Measurements from ENCODE around the gene HOXA6.

HOXA6 gene

DNA sequence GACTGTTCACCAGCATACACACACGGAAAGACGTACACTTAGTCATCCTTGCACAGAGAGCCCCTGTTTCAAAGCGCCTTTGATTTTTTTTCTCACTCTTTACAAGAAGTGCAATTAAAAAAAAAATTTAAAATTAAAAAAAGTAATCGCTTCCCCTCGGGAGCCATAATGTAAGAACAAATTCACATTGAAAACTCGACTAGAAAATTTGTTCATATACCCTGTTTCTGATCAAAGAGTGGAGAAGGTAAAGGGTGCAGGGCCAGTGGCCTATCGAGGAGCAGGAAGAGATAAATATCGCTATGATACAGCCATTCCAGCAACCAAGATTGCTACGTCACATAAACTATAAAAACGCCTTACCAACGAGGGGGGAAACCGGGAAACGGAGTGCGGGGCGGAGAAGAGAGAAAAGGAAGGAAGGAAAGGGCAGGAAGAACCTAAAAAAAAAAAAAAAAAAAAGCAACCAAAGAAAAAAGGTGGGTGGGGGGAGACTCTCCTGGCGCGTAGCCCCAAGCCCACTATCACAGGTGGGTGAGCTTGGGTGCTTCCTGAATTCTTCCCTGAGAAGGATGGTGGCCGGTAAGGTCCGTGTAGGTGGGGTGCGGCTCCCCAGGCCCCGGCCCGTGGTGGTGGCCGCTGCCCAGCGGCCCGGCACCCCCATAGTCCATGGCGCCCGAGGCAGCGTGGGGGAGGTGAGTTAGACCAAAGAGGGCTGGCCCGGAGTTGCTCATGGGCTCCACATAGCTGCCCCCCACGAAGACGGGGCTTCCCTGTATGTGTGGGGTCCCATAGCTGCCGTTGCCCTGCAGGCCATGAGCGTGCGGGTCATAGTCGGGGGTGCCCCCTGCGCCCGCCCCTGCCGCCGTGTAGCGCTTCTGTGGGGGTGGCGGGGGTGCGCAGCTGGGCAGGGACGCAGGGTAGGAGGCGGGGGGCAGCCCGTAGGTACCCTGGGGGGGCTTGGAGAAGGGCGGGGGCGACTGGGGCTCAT lies 39.9 kb downstream of the HOXA6 start:
- DNase-seq = no peak

DNA sequence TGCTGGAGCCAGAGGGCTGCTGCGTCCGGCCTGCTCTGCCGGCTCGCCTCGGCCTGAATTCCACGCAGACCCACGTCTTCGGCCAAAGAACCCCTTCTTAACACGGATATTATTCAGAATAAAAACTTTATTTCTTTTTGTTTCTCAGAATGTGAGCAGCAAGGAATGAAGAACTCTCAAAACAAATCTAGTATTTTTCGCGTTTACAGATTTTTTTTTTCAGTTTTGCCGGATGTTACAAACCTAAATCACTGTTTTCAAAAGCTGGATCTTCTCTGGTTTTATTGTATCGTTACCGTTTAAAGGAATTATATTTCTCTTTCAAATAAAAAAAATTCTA lies 40.7 kb downstream of the HOXA6 start:
- DNase-seq = no peak

DNA sequence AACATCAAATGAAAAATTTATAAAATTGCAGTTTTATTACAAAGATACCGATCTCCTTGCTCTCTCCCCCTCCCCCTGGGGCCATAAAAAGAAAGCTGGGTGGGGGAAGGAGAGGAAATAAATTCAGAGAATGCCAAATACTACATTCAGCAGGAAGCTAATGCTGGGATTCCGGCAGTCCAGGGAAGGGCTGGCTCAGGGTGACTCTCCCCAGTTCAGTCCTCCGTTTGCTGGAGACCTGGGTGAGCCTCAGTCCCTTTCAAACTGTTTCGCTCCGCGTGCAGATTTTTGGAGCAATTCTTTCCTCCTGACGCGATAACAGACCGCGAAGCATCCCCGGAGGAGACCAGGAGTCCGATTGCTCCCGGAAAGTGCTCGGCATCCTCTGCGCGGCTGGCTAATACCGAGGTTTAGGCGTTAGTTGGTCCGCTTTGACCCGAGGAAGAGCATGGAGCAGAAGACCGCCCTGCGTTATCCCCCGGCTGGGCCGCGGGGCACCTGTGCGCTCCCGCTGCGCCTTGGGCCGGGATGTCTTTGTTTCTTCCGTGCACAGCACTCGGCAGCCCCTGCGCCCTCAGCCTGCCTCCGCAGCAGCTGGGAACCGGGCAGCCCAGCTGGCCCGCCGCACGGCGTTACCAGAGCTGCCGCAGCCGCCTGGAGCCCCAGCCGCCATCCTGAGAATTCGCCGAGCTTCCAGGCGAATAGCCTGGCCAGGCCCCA lies 41.2 kb downstream of the HOXA6 start:
- DNase-seq = no peak

DNA sequence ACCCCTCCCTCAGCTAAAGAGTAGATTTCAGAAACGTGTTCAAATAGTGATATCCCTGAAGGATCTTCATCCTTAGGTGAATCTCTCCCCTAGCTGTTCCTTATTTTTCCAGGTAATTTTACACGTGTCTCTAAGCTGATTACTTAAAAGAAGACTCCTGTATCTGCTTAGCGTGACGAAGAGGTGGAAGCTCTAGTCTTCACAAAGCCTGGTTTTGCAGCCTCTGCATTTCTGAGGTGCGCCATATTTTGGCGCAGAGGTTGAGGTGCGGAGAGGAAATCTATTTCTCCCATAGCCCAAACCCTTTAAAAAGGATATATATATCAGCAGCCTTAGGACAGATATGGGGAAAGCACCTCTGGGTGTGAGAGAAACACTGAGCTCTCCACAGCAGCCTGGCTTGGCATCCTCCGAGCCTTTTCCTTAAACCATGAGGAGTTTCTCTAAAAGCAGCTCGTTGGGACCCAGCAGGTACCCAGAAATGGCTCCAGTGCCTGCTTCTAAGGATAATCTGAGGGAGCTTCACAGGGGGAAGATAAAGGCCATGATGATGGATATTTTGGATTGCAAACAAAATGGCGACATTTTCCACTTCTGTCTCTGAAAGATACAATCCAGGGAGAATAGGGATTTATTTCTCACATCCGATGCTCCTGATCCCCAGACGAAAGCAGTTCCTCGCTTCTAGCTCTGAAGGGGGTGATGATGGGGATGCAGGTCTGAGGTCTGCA lies 42.1 kb downstream of the HOXA6 start:
- no peak for DNase-seq

DNA sequence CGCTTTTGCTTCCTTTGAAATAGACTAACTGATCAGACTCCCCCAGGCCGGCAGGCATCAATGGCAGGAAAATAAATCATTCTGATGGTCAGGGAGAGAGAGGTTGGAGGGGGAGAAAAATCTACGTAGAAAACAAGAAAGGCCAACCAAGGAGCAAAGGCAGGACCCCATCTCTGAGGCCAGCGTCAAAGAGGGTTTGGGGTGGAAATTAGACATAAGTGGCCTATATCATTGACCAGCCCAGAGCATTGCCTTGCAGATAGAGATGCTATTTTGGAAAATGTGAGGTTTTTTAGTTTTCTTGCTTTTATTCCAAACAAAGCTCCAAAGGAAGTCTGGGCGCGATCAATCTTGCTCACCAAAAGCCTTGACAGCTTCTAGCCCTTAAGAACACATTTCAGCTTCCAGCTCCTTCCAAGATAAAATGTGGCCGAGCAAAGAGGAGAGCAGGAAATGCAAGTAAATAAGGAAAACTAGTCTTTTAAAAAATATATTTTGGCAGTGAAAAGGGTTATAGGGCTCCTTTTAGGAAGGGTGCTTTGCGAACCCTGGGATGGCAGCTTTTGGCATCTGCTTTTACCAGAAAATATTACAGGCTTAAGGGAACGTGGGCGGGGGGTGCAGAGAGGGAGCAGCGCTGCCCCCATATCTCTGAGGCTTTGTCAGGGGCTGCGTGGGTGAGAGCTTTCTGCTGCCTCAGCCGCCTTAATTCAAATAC lies 43.1 kb downstream of the HOXA6 start:
- no peak for DNase-seq

DNA sequence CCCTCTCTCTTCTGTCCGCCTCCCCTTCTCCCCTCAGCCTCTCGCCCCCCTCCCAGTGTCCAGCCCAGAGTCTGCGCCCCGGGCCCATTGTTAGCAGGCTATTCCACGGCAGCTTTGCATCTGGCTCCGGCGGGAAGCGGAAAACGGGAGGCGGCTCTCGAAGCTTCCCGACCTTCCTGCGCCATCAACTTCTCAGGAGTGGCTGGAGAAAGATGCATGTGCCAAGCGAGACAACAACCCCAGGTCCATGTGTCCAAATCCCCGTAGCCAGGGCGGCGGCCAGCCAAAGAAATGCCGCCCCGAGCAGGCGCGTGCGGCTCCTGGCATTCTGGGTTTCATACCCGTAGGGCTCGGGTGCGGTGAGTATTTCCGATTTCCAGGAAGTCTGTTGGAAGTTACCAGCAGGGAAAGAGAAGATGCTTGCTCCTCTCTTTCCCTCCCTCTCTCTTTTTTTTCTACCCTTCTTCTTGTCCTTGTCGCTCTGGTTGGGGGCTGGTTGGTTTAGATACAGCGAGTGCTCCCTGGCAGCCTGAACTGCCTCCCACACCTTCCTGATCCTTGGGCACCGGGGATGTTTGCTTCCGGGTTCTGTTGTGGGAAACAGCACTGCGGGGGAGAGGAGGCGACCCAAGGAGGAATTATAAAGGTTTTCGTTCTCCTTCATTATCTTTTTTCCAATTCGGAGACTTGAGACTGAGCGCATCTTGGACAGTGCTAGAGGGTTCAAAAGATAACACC lies 43.9 kb downstream of the HOXA6 start:
- DNase-seq = no peak

DNA sequence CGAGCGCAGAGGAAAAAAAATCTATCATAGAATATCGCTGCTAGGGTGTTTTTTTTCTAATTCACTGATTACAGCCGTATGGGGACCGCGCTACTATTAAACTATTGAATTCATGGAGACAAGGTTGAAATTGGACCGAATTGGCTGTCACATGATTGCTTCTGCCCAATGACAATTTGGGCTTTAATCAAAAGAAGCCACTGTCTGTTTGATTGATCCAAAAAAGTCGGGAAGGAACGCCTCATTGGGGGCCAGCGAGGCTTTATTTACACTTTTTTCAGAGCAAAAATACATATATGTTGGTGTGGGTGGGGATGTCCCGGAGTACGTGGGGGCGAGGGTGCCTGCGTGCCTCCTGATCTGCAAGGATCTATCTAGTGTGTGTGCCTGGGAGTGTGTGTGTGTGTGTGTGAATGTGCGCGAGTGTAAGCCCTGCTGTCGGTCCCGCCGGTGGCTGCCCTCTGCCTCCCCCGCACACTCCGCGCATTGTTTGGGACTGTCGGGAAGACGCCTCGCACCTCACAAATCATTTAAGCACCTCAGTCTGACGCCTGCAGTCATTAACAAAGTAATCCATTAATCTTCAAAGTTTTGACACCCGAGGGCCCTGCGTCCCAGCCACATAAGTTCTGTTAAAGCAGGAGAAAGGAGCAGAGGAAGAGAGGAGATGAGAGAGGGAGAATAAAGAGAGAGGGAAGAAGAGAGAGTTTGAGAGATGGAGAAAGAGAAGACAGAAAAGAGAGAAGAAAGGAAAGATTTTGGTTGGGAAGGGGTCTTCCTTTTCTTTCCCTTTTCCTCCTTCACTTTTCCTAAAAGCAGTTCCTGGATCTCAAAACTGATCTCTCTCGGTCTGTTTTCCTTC lies 44.8 kb downstream of the HOXA6 start, which contains the start of gene HOXA2:
HOXA2 (minus strand) TSS at position 103 of the 862 bp plus-strand sequence. CDS start 183 bp downstream, outside the sequence.
- DNase-seq = no peak

DNA sequence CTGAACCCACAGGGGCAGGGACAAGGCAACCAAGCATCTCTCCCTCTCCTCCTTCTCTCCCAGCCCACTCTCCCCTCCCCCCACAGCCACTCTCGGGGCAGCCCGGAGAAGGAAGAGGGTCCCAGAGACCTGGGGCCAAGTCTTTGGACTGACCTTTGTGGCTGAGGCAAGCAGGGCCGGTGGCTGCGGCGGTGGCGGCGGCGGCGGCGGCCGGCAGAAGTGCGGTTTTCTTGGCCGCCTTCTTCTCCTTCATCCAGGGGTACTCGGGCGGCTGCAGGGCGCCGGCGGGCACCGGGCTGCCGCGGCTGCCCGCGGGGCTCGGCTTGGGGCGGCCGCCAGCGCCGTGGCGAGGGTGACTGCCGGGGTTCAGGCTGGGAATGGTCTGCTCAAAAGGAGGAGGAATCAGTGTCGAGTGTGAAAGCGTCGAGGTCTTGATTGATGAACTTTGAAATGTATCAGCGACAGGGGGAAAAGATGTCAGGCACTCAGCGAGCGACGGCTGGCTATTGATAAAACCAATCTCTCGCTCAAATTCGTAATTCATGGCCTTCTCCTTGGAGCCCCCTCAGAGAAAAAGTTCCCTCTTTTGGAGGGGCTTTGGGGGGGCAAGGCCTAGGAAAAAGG lies 45.5 kb downstream of the HOXA6 start:
- DNase-seq = no peak

DNA sequence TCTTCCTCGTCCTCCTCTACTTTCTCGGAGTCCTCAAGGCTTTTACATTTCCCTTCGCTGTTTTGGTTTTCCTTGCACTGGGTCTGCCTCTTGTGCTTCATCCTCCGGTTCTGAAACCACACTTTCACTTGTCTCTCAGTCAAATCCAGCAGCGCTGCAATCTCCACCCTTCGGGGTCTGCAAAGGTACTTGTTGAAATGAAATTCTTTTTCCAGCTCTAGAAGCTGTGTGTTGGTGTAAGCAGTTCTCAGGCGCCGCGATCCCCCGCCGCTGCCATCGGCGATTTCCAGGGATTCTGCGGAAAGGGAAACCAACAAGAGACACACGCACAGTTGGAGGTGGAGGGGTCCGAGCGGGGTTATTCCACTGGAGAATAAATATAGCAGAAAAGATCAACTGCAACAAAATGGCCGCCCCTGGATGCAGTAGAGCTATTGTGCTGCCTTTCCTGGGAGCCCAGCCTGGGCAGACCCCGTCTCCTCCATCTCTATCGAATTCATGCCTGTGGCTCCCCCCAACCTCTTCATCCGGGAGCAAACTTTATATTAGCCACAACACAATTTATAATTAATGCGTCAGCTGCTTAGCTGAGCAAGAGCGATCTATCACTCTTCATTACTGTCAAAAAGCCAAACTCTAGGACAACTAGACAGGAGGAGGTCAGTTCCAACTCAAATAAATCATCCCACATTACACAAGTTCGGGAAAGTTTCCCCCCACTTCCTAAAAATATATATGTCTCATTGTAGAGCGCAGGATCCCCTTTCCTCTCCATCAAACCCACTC lies 46.2 kb downstream of the HOXA6 start:
- DNase-seq = no peak

DNA sequence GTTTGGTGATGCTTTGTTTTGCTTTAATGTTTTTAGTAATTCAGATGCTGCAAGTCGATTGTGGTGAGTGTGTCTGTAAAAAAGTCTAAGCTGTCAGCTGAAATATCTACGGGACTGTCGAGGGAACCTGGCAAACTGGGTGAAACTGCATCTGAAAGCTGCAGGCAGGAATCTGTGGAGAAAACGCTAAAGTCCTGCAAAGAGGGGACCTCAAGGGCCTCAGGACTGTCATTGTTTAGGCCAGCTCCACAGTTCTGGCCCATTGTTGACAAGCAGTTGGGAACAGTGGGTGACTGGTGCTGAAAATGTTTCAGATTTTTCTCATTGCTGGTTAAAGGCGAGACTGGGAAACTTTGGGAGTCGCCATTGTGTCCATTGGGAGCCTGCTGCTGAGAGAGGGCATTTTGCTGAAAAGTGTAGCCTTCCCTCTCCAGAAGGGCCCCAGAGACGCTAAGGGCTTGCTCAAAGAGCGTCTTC lies 46.8 kb downstream of the HOXA6 start:
- no peak for DNase-seq

DNA sequence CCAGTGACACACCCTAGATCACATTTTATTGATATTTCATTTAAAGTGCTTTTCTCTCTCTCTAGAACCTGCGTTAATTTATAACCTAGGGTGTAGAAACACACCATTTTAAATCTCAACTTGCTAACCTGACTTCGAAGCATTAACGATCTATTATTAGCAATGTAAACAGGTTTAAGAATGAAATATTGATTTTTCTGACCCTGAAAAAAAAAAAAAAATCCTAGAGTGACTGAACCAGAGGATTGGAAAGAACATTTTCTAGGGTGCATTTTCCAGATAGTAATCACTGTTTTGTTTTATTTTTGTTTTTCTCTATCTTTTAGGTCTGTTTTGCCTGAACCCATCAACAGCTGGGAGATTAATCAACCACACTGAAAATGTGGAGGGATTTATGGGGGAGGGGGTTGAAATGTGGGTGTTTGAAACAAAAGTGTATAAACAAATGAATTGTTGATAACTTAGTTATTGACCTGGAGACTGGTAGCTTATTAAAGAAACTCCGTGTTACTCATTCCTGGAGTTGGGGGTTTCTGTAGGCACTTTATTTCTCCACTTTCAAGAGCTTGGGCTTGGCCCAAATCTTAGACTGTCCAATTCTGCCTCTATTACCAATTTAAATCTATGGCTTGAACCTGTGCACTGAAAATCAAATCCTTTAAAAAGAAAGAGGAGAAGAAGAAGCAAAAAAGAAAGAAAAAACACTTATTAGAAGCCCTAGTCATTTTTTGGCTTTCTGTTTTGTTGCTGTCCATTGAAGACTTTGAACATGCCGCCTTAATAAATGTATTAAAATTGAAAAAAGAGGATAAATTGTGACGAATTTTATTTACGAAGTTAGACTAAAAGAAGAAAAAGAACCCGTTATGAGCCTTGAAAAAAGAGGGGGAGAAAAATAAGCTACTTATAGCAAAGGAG lies 47.9 kb downstream of the HOXA6 start:
- no peak for DNase-seq

DNA sequence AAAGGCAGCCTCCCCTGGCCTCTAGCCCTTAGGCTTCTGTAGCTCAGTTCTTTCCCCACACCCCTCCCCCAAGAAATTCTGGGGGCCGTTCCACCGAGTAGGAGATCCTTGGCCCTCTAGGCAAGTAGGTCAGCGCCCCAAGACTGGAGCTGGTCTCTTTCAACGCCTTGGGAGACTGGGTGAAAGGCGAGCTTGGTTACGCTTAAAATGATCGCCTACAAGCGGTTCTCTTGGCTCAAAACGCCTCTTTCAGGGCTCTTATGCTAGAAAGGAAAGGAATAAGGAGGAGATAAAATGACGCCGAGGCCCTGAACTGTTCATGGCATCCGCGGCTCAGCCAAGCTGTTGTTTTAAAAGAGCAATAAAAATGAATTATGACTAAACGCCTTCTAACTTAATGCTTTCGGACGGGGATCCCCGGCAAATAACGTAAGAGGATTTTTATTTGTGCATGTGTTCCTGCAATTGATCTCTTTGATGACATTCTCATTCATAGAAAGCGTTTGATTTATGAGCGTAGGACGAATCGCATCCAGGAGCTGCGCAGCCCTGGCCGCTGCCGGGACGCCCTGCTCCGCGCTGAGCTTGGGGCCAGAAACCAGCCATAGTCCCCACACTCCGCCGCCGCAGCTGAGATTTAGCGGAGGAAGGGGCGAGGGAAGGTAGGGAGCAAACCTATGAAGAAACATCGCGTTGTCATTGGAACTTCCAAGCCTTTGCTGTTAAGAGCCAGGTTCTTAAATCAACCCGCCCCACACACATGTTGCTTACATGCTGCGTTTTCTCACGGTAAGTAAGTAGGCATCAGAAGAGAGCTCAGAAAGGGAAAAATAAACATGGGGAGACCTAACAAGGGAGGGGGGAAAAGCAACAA lies 48.8 kb downstream of the HOXA6 start:
- DNase-seq = no peak

DNA sequence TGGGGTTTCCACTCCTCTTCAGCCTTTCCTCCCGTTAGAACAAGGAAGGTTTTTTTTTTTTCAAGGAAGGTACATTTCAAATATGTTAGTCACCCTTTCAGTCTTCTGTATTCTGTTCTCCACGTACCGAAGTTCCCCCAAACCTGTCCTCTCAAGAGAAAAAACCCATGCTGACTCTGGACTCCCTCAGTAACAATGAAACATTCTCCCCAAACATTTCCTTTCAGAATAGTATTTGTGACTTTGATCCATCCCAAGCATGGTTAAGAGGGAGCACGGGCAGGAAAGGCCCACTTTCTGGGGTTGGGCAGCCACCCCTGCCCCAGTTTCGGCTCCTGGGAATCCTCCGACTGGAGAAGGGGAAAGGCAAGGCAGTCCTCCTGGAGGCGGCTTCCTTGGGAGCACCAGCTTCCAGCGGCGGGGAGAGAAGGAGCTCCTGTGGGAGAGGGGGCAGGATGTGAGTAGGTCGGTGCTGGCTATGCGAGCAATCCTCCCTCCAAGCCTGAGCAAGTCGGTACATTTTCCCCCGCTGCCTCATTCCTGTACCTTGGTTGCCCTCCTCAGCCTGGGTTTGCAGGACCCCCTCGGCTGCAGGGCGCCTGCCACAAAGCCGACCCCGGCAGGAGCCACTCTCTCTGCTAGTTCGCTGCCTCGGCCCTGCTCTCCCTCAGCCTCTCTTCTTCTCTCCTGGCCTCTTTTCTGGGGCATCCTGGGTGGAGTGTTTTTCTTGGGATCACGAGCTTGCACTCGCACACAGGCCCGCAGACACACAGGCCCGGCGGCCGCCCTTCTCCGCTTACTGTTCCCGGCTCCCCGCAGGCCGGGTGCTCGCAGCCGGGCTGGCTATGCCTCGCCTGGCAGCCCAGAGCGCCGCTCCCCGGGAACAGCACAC lies 49.6 kb downstream of the HOXA6 start:
- DNase-seq = no peak

DNA sequence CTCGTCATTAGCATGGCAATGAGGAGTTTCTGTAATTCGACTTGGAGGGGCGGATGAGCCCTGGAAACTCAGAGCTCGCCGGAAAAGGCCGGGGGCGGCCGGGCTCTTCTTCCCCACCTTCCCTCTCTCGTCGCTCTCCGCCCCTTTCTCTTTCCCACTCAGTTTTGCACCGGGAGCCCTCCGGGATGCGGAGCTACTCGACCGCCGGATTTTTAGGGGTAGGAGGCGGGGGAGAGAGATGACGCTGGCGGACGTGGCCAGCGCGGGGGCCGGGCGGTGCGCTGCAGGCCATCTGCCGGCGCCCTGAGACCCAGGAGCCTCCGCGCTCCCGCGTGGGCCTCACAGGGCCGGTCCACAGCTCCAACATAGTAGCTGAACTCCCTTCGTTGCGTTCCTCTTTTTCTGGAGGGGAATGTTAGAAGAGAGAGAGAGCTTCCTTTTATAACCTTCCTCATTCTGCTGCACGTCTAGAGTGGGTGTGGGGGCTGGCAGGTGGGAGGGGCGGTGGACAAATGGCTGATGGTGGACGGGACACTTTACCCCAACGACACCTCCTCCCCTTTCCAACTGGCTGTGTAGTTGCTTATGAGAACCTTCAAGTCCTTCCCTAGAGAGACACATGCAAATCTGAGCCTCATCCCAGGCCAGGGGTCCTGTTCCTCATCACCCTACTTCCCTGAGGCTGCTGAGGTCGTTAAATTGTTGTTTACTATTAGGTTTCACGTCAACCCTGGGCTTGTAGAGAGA lies 50.6 kb downstream of the HOXA6 start:
- DNase-seq = no peak

All from activated CD4-positive, alpha-beta T cell treated with anti-CD3 and anti-CD28 coated beads, Interleukin-2, amount 50 U/mL, for 4 hours (primary cell).